Neural cell (in vitro differentiated cells): Measurements from ENCODE around the gene CDK11B.
"Not testable (repeated sequence)": the region's sequence is repeated elsewhere in the genome, so short reads cannot be mapped to it uniquely, and the experiment has no call there.

Source experiments
- CTCF ChIP-seq: fragments of 450-650 bp; IDR thresholded peaks from 2 replicates; pipeline ENCODE4 v1.5.1; 2014; ENCODE audit warnings: antibody characterized with exemption, mild to moderate bottlenecking, moderate library complexity; ENCODE audit not compliant: poor library complexity, severe bottlenecking
- EP300 ChIP-seq: fragments of 450-650 bp; conservative IDR thresholded peaks from 2 replicates; pipeline ENCODE4 v1.6.1; 2014; ENCODE audit warnings: antibody characterized with exemption, mild to moderate bottlenecking, moderate library complexity; ENCODE audit not compliant: poor library complexity, severe bottlenecking
- EZH2 ChIP-seq: fragments of 200-600, 300-800 bp; shearing (Covaris generic), sonication (generic); IDR thresholded peaks from 2 replicates; pipeline ENCODE4 v1.6.1; 2014; ENCODE audit warnings: antibody characterized with exemption, low read length, borderline replicate concordance, mild to moderate bottlenecking; ENCODE audit not compliant: insufficient read depth, poor library complexity, severe bottlenecking
- POLR2AphosphoS5 ChIP-seq: IDR thresholded peaks from 2 replicates; pipeline ENCODE4 v1.6.1; 2012
- REST ChIP-seq: IDR thresholded peaks from 2 replicates; pipeline ENCODE4 v1.6.1; 2012; ENCODE audit warnings: borderline replicate concordance
- SMC3 ChIP-seq: fragments of 450-650 bp; conservative IDR thresholded peaks from 2 replicates; pipeline ENCODE4 v1.6.1; 2014; ENCODE audit warnings: antibody characterized with exemption, mild to moderate bottlenecking, moderate library complexity; ENCODE audit not compliant: poor library complexity
- TAF1 ChIP-seq: IDR thresholded peaks from 2 replicates; pipeline ENCODE4 v1.6.1; 2012; ENCODE audit warnings: low read depth

GRCh38 chr1:1639368-1639767 lies 19.4 kb downstream of the CDK11B start:
- not testable (repeated sequence) for TF ChIP-seq EZH2, TAF1, CTCF, SMC3, REST, EP300, POLR2AphosphoS5
